G401.6 (cell line): ENCODE measurements around the gene XPNPEP2.

Experiments used
- FAIRE-seq: peaks from 2 replicates; lab custom pipeline; 2012; peaks lifted over from hg19 to GRCh38; lab: Jason Lieb, UNC

The XPNPEP2 gene

GRCh38 chrX:129738466-129739308, at the start of gene XPNPEP2:
Gene XPNPEP2, plus strand, starts transcription at chrX:129738979. Its CDS starts 235 bp downstream, at chrX:129739214.
- no peak for FAIRE-seq

GRCh38 chrX:129689796-129690195, 49.0 kb upstream of the XPNPEP2 start:
- FAIRE-seq, result no peak

- no peak for FAIRE-seq
Measured at GRCh38 chrX:129690435-129690834, 48.3 kb upstream of the XPNPEP2 start.

- FAIRE-seq, result no peak
Measured at GRCh38 chrX:129693354-129693753, 45.4 kb upstream of the XPNPEP2 start.

DNA sequence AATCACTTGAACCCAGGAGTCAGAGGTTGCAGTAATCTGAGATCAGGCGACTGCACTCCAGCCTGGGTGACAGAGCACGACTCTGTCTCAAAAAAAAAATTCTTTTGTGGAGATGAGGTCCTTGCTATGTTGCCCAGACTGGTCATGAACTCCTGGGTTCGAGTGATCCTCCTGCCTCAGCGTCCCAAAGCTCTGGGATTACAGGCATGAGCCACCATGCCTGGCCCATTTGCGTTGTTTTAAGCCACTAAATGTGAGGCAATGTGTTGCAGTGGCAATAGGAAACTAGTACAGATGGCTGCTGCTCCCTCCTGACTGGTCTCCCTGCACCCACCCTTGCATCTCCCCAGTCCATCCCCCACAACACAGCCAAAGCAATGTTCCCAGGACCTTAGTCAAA, 44.0 kb upstream of the XPNPEP2 start:
- no peak for FAIRE-seq

DNA sequence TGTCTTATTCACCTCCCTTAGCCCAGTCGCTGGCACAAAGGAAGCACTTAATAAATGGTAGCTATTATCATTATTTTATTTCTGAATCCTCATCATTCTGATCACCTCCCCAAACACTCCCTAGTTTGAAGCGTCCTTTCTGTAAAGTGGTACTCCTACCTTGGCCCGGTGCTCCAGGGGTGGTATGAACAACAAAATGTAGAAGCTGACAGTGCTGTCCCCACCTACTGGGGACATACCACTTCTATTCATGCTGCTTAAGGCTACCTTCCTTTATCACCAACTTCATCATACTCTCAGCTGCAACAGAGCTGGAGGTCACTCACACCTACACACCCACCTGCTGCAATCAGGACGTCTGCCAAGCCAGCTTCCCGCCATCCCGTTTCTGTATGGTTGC, 43.2 kb upstream of the XPNPEP2 start:
- FAIRE-seq, result no peak

DNA sequence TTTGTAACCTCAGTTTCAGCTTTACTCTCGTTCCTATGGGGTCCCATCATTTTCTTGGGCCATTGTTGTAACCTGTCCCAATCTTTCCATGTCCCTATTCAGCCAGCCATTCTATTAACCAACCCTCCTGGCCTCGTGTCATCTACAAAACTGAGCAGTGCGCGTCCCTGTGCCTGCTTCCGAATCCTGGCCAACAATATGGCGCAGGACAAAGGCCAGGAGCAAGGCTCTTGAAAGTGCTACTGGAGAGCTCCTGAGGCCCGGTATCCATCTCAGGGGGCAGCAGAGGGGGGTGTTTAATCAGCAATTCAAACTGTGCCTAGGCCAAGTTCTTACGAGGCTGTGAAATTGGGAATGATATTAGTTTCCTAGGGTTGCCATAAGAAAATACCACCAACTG, 42.8 kb upstream of the XPNPEP2 start:
- no peak for FAIRE-seq

DNA sequence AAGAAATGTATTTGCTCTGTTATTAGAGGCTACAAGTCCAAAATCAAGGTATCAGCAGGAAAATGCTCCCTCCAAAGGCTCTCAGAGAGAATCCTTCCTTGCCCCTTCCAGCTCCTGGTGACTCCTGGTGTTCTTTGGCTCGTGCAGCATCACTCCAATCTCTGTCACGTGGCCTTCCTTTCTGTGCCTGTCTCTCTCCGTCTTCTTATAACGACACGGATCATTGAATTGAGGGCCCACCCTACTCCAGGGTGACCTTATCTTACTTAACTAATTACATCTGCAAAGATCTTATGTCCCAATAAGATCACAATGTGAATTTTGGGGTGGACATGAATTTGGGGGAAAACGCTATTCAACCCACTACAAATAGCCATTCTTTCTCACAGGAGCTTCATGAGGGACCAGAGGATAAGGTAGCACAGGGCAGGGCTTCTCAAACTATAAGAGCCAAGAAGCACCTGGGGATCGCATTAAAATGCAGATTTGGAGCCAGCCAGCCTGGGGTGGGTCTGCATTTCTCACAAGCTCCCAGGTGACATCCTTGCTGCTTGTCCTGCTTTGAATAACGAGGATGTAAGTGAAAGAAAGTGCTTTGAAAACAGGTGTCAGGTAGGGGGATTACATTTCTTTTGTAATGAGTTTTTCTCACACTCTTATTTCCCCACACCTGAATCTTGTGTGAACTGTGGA, 42.2 kb upstream of the XPNPEP2 start:
- FAIRE-seq, result no peak

DNA sequence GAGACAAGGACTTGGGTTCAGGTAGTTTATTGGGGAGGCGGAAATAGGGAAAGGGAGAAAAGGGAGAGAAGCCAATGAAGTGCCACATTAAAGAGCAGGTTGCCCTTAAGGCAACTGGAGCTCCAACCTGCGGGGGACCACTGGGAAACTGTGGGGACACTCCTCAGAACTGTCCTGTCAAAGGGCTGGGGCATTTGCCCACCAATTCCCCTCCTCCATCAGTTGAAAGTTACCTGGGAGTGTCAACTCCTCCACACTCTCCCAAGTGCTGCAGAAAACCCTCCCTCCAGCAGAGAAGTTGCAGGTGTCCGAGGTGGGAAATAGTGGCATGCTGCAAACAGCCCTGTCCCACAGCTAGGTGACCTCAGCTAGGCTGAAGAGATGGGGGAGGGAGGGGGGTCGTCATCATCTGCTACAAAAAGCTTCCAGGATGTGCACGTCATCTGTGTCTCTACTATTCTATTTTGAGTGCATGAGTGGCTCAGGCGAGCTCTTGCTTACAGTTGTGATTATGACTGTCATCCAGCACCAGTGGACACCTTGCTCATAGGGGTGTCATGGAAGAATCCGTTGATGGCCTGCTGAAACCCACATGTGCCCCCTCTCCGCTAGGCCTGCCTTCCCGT, 41.5 kb upstream of the XPNPEP2 start:
- FAIRE-seq, result no peak

DNA sequence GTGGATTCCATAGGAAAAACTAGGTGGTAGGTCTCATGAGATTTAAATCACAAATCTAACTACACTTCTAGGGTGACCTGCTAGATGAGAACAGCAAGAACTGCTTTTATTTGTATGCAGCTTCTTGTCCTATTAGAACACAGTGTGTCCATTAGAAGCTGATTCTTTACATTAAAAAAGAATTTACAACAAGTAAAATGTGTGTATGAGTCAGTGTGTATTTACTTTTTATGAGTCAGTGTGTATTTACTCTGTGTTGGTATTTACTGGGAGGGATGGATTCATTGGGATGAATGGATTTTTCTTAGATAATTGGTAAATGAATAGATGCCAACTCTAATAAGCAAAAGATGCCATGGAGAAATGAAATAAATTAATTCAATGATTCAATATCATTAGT, 40.6 kb upstream of the XPNPEP2 start:
- FAIRE-seq, result no peak

- no peak for FAIRE-seq
Measured at GRCh38 chrX:129700536-129700935, 38.2 kb upstream of the XPNPEP2 start.

DNA sequence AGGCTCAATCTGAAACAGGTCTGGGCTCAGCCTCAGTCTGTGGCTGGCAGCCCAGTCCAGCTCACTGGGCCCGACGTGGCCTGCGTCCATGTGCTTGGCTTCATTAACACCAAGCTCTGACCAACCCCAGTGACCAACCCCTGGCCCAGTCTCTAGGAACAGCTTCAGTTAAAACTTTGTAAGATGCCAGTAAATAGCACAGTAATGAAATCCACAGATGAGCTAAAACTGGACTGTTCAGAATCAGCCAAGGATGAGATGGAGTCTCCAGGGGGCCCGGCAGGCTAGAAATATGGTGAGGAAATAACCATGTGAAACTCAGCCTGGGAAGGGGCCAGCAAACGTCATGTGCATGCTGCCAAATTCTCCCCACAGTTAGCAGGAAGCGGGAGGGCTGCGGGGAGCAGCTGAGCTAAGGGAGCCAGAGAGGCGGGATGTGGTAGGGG, 37.1 kb upstream of the XPNPEP2 start:
- FAIRE-seq, result no peak

DNA sequence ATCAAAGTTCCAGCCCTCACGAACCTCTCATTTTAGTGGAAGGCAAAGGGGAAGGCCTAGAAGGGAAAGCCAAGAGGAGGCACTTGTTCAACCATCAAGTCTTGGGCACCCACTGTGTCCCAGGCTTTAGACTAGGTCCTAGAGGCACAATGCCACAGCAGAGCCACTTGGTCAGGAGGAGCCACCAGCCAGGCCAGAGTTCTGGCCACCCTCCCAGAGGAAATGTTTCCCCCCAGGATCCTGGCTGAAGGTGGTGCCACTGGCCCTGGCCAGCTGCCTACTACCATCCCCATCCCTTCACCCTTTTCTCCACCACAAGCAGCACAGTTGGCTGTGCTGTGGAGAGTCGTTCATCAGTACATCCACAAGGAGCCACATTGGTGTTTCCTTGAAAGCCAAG, 34.3 kb upstream of the XPNPEP2 start:
- FAIRE-seq, result no peak

GRCh38 chrX:129705377-129705925, 33.3 kb upstream of the XPNPEP2 start:
- no peak for FAIRE-seq

- no peak for FAIRE-seq
Measured at GRCh38 chrX:129705988-129706387, 32.8 kb upstream of the XPNPEP2 start.

DNA sequence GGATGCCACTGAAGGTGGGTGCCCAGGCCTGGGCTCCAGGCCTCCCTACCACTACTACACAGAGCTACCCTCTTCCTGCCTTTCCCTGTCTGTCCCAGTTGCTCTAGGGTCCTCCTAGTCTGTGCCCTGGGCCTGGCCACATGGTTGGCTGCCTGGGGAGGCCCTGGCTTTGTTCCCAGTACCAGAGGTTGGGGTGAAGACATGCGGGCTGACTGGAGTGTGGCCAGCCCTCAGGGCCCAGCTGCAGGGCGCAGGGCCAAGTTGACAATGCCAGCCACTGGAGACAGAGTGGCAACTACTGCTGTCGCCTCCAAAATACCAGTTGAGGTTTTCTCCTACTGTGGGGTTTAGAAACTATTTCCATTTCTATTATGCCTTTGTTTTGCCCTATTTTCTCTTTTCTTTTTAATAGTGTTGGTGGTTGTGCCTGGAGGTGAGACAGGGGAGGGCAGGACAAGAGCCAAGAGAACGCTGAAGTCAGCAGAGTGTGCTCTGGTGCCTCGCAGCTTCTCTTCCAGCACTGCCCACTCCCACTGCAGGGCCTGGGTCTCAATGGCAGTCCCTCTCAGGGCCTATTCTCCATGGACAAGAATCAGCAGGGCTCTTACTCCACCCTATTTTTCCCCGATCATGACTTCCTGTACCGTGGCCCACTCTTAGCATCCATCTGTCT, 32.2 kb upstream of the XPNPEP2 start:
- FAIRE-seq, result no peak

- no peak for FAIRE-seq
Measured at GRCh38 chrX:129714581-129714980, 24.2 kb upstream of the XPNPEP2 start.

DNA sequence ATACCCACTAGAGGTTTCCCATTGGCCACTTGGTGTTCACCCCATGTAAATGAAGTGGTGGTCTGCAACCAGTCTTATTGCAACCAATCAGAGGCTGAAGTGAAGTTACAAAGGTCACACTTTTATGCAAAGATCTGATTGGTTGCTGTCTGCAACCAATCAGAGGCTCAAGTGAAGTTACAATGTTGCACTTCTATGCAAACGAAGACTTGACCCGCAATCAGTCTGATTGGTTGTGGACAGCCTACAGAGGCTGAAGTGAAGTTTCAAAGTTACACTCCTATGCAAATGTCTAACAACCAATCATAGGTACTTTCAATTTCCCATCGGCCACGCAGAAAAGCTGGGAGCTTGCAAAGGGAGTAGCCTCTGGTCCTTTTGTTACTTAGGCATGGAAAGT, 22.3 kb upstream of the XPNPEP2 start:
- FAIRE-seq, result no peak

DNA sequence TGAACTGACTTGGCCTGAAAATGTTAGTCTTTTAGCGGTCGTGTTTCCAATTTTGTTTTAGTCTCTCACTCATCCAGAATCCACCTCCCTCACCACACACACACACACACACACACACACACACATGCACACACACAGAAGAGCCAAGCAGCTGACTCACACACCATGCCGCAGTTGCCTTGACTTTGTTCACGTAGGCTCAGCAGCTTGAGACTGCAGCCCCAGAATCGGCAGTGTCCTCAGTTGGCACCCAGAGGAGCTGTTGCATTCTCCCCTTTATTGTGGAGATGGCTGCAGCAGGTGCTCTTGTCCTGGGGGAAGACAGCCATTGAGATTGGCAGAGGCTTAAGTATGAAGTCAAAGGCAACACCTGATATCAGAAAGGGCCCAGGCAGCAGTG, 20.9 kb upstream of the XPNPEP2 start:
- FAIRE-seq, result no peak

GRCh38 chrX:129718676-129719075, 20.1 kb upstream of the XPNPEP2 start:
- no peak for FAIRE-seq

GRCh38 chrX:129719268-129719667, 19.5 kb upstream of the XPNPEP2 start:
- no peak for FAIRE-seq

- no peak for FAIRE-seq
Measured at GRCh38 chrX:129719931-129720530, 18.7 kb upstream of the XPNPEP2 start.
